HG03439 (cell line): ENCODE measurements around the gene AGPAT3.
"Not testable (repeated sequence)": the region's sequence is repeated elsewhere in the genome, so short reads cannot be mapped to it uniquely, and the experiment has no call there.

Source experiments
- ATAC-seq: cut with Tn5 transposase; IDR thresholded peaks from one replicate; pipeline ENCODE4 v1.9.1; 2021; ENCODE audit warnings: mild to moderate bottlenecking, moderate library complexity; ENCODE audit not compliant: unreplicated experiment

AGPAT3 gene

DNA sequence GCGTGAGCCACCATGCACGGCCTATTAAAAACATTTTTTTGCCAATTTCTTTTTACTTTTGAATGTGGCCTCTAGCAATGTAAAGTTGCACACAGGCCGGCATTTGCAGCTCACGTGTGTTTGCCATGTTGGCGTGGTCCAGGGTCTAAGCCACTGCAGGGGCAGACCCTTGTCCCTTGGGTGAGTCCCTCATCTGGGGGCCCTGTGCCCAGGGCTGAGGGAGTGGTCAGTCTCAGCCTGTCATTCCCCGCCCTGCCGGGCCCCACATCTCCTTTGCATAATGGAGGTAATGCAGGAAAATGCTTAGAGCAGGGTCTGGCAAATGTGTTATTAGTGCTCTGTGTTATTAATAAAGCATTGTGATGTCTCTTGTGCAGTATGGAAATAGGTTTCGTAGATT, 16.9 kb downstream of the AGPAT3 start:
- ATAC-seq, result no peak

DNA sequence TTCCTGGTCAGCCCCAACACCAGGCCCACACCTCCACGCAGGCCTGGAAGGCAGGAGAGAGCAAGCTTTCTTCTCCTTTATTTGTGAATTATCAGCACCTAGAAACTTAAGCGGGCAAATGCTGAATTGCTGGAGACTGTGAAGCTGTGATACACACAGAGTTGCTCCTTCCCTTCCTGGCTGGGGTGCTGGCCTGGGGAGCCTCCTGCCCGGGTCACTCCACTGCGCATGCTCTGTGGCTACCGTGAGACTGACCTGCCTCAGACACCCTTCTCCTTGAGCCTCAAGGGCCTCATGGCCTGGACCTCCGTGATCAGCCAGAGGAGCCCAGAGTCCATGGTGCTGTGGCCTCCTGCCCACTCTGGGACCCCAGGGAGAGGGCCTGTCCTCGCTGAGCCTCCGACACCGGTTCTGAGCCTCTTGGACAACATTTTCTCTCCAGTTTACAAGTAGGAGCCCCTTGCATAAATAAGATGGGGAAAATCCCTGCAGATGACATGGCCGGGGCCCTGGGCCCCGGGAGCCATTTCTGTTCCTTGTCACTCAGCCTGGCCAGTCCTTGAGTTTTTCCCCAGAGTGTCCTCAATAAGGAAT, 18.0 kb downstream of the AGPAT3 start:
- no peak for ATAC-seq

DNA sequence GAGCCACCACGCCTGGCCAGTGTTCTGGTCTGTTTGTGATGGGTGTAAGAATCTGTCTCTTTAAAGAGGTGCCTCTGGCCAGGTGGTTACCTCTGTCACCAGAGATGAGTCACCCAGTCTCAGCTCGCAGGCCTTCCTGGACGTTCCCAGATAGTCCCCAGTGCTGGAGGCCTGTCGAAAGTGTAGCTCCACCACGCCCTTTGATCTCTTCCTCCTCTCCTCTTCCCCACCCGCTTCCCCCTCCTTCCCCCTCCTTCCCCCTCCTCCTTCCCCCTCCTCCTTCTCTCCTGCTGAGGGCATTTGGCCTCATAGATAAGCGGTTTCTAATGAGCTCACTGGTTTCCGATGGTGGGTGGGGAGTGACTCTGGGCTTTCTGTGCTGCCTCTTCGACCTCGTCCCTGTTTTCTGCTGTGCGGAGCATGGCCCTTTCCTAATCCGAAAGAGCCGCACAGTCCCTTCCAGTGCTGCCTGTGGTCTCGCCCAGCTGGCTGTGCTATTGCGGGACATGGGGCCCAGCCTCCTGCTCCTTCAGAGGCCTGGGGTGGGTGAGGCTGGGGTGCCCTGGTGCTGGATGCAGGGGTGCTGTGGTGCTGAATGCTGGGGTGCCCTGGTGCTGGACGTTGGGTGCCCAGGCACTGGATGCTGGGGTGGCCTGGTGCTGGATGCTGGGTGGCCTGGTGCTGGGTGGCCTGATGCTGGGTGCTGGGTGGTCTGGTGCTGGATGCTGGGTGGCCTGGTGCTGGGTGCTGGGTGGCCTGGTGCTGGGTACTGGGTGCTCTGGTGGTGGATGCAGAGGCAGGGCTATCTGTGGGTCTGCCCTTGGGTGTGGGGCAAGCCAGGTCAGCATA, 19.2 kb downstream of the AGPAT3 start:
- ATAC-seq, result no peak

DNA sequence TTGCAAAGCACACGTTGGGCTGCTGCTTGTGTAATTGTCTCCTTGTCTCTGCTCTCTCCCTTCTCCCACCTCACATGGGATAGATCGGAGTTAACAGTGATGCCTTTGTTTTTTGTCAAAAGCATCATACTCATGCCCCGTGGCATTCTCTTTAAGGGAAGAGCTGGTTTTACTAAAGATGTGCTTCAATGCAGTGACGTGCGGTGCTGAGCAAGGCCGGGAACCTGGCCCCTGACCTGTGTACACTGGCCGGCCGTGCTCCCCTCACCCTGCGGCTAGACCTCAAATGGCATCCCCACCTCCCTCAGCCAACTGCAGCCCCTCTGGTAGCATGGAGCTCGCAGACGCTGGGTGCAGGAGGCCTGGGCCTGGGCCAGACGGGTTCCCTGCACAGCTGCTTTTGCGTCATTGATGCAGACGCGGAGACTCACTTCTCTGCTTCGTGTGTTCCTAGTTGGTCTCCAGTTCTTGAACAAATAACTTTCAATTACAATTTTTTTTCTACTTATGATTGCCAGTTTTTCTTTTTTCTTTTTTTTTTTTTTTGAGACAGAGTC, 19.9 kb downstream of the AGPAT3 start:
- no peak for ATAC-seq

DNA sequence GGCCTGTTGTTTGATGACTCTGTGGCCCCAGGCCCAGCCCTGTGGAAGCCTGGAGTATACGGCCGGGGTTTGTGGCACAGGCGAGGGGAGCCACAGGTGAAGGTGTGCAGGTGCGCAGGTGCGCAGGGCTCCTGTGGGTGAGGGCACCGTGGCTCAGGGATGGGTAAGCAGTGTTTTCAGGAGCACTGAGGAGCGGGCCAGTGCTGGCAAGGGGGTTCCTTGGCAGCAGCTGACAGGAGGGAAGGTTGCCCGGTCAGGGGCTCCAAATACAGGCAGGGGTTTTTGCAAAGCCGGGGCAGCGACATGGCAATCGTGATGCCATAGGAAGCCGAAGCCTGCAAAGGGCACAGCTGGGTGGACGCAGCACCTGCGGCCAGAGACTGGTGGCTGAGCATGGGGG, 20.7 kb downstream of the AGPAT3 start:
- ATAC-seq, result no peak

DNA sequence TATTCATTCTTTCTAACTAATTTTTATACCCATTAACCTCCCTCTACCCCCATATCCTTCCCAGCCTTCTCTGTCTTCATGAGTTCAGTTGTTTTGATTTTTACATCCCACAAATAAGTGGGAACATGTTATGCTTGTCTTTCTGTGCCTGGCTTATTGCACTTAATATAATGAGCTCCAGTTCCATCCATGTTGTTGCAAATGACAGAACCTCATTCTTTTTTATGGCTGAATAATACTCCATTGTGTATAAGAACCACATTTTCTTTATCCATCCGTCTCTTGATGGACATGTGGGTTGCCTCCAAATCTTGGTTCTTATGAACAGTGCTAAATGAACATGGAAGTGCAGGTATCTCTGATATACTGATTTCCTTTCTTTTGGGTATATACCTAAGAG, 21.5 kb downstream of the AGPAT3 start:
- no peak for ATAC-seq

DNA sequence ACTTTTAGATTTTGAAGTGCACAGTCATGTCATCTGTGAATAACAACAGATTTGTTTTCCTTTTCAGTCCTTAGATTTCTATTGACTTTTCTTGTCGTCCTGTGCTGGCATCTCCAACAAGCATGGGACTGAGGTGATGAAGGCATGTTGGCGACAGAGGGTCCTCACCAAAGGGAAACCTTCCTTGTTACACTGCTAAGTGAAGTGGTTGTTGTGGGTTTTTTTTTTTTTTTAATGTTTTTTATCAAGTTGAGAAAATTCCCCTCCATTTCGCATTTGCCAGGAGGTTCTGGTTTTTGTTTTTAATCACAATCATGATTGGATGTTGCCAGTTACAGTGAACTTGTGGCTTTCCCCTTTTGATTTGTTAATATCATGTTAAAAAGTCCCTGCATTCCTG, 24.0 kb downstream of the AGPAT3 start:
- no peak for ATAC-seq

DNA sequence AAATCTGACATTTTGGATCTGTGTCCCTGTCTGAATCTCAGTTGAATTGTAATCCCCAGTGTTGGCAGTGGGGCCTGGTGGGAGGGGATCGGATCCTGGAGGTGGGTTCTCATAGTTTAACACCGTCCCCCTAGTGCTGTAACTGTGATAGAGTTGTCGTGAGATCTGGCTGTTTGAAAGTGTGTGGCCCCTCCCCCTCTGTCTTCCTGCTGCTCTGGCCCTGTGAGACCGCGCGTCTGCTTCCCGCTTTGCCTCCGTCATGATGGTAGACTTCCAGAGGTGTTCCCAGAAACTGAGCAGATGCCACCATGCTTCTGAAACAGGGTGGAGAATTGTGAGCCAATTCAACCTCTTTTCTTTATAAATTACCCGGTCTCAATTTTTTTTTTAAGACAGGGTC, 25.0 kb downstream of the AGPAT3 start:
- no peak for ATAC-seq

DNA sequence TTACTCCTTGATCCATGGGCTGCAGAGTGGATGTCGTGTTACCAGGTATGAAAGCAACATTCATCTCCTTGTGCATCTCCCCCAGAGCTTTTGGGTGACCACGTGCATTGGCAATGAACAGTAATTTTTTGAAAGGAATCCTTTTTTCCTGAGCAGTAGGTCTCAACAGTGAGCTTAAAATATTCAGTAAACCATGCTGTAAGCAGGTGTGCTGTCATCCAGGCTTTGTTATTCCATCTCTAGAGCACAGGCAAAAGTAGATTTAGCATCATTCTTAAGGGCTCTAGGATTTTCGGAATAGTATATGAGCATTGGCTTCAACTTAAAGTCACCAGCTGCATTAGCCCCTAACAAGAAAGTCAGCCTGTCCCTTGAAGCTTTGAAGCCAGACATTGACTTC, 27.3 kb downstream of the AGPAT3 start:
- no peak for ATAC-seq

DNA sequence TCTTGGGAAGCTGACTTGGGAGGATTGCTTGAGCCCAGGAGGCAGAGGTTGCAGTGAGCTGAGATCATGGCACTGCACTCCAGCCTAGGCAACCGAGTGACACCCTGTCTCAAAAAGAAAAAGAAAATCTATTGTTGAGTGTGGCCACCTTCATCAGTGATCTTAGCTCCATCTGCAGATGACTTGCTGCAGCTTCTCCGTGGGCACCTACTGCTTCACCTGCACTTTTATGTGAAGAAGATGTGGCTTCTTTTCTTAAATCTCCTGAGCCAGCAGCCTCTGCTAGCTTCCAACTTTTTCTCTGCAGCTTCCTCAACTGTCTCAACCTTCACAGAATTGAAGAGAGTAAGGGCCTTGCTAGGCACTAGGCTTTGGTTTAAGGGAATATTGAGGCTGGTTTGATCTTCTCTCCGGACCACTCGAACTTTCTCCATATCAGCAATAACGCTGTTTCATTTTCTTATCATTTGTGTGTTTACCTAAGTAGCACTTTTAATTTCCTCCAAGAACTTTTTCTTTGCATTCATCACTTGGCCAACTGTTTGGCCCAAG, 28.0 kb downstream of the AGPAT3 start:
- no peak for ATAC-seq

DNA sequence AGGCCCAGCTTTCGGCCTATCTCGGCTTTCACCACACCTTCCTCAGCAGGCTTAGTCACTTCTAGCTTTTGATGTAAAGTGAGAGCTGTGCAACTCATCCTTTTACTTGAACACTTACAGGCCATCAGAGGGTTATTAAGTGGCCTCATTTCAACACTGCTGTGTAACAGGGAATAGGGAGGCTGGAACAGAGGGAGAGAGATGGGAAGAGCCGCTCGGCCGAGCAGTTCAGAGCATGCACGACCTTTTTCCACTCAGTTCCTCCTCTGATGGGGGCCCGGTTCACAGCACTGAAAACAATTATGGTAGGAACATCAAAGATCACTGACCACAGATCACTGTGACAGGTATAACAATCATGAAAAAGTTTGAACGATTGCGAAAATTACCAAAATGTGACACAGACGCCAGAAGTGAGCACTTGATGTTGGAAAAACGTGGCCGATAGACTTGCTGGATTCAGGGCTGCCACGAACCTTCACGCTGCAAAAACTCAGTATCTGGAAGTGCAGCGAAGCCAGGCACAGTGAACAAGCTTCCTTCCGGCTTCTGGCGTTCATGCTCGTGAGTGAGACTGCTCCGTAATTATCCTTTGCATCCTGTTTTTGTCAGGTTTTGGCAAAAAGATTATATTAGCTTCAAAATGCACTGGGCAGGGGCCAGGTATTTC, 28.6 kb downstream of the AGPAT3 start:
- no peak for ATAC-seq

DNA sequence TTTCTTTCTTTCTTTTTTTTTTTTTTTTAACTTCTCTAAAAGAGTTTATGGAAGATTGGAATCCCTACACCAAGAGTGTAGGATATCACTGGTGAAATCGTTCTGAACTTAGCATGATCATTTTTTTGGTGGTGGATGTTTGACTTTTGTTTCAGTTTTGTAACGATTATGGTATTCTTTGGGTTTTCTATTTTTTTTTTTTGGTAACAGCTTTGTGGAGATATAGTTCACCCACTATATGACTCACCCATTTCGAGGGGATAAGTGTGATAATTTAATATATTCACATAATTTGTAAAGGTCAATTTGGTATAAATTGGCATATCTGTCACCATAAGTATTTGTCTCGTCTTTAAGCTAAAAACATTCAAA, 29.2 kb downstream of the AGPAT3 start:
- no peak for ATAC-seq

DNA sequence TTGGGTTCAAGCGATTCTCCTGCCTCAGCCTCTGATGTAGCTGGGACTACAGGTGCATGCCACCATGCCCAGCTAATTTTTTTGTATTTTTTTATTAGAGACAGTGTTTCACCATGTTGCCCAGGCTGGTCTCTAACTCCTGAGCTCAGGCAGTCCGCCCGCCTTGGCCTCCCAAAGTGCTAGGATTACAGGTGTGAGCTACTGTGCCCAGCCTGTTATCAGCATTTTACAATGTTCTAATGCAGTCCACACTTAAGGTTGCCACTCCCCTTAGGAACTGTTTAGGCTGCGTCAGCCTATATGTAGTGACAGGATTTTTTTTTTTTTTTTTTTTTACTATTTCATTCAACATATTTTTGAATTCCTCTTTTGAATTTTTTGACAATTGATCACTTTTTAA, 30.2 kb downstream of the AGPAT3 start:
- no peak for ATAC-seq

DNA sequence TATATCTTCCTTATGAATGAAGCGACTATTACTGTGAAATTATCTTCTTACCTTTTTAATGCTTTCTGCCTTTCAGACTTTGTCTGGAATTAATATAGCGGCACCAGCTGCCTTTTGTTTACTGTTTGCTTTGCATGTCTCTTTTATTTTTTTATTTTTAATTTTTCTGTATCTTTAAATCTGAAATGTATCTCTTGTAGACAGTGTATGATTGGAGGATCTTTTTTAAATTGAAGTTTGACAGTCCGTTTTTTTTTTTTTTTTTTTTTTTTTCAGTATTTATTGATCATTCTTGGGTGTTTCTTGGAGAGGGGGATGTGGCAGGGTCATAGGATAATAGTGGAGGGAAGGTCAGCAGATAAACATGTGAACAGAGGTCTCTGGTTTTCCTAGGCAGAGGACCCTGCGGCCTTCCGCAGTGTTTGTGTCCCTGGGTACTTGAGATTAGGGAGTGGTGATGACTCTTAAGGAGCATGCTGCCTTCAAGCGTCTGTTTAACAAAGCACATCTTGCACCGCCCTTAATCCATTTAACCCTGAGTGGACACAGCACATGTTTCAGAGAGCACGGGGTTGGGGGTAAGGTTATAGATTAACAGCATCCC, 31.8 kb downstream of the AGPAT3 start:
- ATAC-seq, result not testable (repeated sequence)

DNA sequence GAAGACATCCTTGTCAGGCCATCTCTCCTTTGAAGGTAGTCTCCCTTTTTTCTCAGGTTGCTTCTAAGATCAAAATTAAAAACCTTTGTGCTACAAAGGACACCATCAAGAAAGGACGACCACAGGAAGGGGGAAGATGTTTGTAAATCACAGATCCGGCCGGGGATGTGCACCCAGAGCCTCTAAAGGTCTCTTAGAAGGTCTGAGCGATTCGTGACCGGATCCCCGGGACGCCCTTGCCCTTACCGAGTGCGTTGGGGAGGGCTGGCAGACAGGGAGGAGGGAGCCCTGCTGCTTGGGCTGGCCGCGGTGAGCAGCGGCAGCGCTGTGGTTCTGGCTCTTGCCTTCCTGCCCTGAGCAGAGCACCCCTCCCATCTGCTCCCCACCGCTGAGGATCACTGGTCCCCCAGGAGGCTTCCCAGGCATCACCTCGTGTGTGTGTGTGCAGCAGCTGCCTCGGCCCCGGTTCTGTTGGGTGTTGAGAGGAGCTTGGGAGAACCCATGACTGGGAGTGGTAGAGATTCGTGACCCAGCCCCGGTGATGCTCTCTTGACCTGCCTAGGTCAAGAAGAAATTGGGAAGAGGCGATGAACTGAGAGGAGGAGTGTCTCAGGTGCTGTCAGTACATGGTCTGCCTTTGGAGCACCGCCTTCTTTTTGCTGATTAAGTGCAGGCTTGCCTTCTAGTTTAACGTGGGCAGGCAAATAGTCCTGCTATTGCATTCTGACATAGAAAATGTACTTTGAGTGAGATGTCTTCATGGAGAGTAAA, 34.5 kb downstream of the AGPAT3 start:
- ATAC-seq, result no peak

DNA sequence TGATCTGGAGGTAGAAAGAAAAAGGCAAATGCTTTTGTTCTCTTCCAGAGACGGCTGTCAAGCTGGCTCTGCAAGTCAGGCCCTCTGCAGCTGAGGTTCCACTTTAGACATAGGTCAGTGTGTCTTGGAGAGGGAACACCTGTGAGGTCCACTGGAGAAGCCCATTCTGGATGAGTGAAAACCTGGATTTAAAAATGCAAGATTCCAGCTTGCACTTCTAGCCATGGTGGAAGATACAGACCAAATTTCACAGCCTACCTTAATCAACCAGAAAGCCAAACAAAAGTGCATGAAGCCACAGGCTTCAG, 35.0 kb downstream of the AGPAT3 start:
- no peak for ATAC-seq

DNA sequence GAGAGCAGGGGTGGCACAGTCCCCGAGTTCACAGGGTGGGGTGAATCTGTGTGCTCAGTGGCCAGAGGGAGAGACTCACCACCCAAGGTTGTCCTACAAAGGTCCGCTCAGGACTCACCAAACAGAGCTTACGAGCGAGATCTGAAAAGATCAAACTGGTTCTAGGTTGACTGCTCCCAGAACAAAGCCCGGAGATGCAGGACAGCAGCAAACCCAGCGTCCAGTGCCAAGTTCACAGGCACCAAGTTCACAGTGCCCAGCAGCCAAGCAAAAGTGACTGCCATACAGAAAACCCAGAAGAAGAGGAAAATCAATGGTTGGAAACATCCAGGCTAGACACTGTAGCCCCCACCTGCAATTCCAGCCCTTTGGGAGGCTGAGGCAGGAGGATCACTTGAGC, 35.7 kb downstream of the AGPAT3 start:
- ATAC-seq, result no peak

DNA sequence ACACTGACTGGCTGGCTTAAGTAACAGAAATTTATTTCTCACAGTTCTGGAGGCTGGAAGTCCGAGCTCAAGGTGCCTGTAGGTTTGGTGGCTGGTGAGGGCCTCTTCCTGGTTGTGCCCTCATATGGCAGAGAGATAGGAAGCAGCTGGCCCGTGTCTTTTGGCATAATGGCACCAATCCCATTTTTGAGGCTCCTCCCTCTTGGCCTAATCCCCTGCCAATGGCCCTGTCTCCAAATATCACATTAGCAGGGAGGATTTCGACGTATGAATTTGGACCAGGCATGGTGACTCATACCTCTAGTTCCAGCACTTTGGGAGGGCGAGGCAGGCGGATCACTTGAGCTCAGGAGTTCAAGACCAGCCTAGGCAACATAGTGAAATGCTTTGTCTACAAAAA, 37.4 kb downstream of the AGPAT3 start:
- no peak for ATAC-seq

DNA sequence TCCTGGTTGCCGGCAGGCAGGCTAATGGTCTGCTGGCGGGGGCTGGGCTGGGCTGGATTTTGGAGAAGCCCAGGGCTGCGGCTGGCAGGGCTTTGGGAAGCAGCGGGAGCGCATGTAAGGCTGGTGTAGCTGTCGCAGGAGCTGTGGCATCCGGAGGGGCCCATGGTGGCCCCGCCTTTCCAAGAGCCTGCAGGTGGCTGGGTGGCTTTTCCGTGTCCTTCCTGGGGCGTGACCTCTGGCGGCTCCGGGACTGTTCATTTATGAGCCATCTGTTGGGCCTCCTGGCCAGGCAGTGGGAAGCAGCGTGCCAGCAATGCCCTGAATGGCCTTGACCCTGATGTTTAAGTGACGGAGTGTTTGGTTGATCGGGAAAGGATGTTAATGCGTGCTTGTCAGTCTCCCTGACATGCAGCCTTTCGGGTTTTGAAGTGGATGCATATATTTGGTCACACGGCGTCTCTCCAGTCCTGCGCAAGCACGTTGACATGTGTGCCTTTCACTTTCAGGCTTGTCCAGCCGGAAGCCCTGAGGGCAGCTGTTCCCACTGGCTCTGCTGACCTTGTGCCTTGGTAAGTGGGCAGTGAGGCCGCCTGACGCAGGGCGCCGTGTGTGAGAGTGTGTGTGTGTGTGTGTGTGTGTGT, 38.5 kb downstream of the AGPAT3 start:
- ATAC-seq, result no peak

DNA sequence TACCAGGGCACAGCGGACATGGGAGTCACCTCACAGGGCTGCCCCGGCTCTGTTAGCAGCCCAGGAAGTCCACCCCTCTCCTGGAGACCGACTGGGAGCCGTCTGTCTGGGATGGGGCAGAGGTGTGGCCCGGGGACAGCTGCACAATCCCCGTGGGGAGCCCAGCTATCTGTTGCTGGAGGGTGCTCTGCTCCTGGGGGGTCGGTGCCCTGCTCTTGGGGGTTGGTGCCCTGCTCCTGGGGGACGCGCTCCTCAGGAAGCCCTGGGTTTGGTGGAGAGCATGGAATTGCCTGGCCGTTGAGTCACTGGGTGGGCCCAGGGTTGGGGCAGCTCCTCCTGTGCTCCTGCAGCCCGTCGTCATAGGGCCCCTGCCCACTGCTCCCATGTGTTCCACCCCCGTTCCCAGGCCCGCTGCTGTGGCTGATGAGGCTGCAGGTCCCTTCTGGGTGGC, 39.3 kb downstream of the AGPAT3 start:
- ATAC-seq, result no peak
